Right lobe of liver (tissue), 4 donors: ENCODE measurements around the gene ERGIC3.

ENCODE experiments used
- CTCF ChIP-seq, 4 donors: fragments of 200-600 bp in 3 of 4; fragments of 450-650 bp in 1 of 4; IDR thresholded peaks; one replicate each; pipeline versions ENCODE4 v1.5.1 to v1.8.0; 2016 to 2022; ENCODE audit warnings: antibody characterized with exemption in 4 of 4, mild to moderate bottlenecking in 2 of 4
- POLR2A ChIP-seq: fragments of 450-650 bp; IDR thresholded peaks from one replicate; pipeline ENCODE4 v1.6.1; 2017; ENCODE audit warnings: antibody characterized with exemption, mild to moderate bottlenecking
- donor health status: DM: no; HTN: no; CAD: no.
- donor health status: DM: no; HTN: no; CAD: no.
- donor health status: DM: no; HTN: yes; CAD: no.

- no peak for TF ChIP-seq CTCF (IDR thresholded peaks at IDR 0.05)
- no peak for TF ChIP-seq POLR2A
Measured at GRCh38 chr20:35502352-35502751, 39.5 kb upstream of the ERGIC3 start.
